UCSD-AML1 (cell line): Measurements from ENCODE around the gene IGFBP6.

Source experiments
- DNase-seq: peaks from one replicate; lab custom pipeline; 2025; ENCODE audit not compliant: unreplicated experiment; lab: John Stamatoyannopoulos, UW

Gene IGFBP6

GRCh38 chr12:53115891-53116648 is 18.6 kb downstream of the IGFBP6 start:
- no peak for DNase-seq

GRCh38 chr12:53118751-53119300 is 21.4 kb downstream of the IGFBP6 start:
- DNase-seq: no peak

GRCh38 chr12:53120685-53121525 is 23.4 kb downstream of the IGFBP6 start:
- DNase-seq: no peak

- DNase-seq: no peak
These were observed 25.5 kb downstream of the IGFBP6 start for GRCh38 chr12:53122961-53123468.

- no peak for DNase-seq
These were observed 26.3 kb downstream of the IGFBP6 start for GRCh38 chr12:53123578-53124351.

GRCh38 chr12:53124352-53124723 is 26.9 kb downstream of the IGFBP6 start:
- DNase-seq: no peak

- no peak for DNase-seq
These were observed 29.7 kb downstream of the IGFBP6 start for GRCh38 chr12:53127169-53127568.

GRCh38 chr12:53128780-53129569 is 31.5 kb downstream of the IGFBP6 start:
- no peak for DNase-seq

GRCh38 chr12:53131844-53132243 is 34.4 kb downstream of the IGFBP6 start:
- no peak for DNase-seq

GRCh38 chr12:53133722-53134121 is 36.3 kb downstream of the IGFBP6 start:
- no peak for DNase-seq

- DNase-seq: no peak
These were observed 45.9 kb downstream of the IGFBP6 start for GRCh38 chr12:53143355-53143754.

- DNase-seq: no peak
These were observed 48.2 kb downstream of the IGFBP6 start for GRCh38 chr12:53145383-53146260.

- no peak for DNase-seq
These were observed 49.7 kb downstream of the IGFBP6 start for GRCh38 chr12:53147181-53147580.

GRCh38 chr12:53147653-53148052 is 50.2 kb downstream of the IGFBP6 start:
- DNase-seq: no peak

GRCh38 chr12:53151039-53151438 is 53.6 kb downstream of the IGFBP6 start:
- no peak for DNase-seq
